GM23338 (cell line): ENCODE measurements around the gene CNOT6. TPM values are rescaled to one million over a fixed set of nuclear protein-coding genes. Genes with fewer than 3 reads are reported as not detected.

Experiments
- ATAC-seq: fragments of 200-7000 bp; cut with Tn5 transposase; 3 replicates; pipeline ENCODE4 v1.9.1; 2020
- DNase-seq: peaks from one replicate; pipeline ENCODE4 v3.0.0-alpha.2; 2015; ENCODE audit warnings: low spot score
- H2AFZ ChIP-seq: fragments of 200-600 bp; sonication (generic); 2 replicates; pipeline ENCODE4 v1.8.0; 2016; ENCODE audit warnings: antibody characterized with exemption, mild to moderate bottlenecking, moderate library complexity
- H3F3A ChIP-seq: fragments of 200-600 bp; sonication (generic); replicated peaks from 2 replicates; pipeline ENCODE4 v1.8.0; 2017; ENCODE audit warnings: antibody characterized with exemption, mixed run types, low read depth
- H3K27ac ChIP-seq: fragments of 200-600 bp; sonication (generic); 2 replicates; pipeline ENCODE4 v1.6.1; 2016; ENCODE audit warnings: low read depth
- H3K27me3 ChIP-seq: fragments of 200-600 bp; sonication (generic); 2 replicates; pipeline ENCODE4 v1.8.0; 2016; ENCODE audit warnings: mild to moderate bottlenecking, mixed run types, moderate library complexity; ENCODE audit not compliant: insufficient read depth
- H3K36me3 ChIP-seq: fragments of 200-600 bp; sonication (generic); 2 replicates; pipeline ENCODE4 v1.8.0; 2016; ENCODE audit warnings: mild to moderate bottlenecking; ENCODE audit not compliant: insufficient read depth
- H3K4me1 ChIP-seq: fragments of 200-600 bp; sonication (generic); 2 replicates; pipeline ENCODE4 v1.8.0; 2016; ENCODE audit warnings: mild to moderate bottlenecking, moderate library complexity; ENCODE audit not compliant: insufficient read depth
- H3K4me2 ChIP-seq: fragments of 200-600 bp; sonication (generic); 2 replicates; pipeline ENCODE4 v1.7.1; 2017; ENCODE audit warnings: mixed run types
- H3K4me3 ChIP-seq: fragments of 200-600 bp; sonication (generic); 2 replicates; pipeline ENCODE4 v1.6.1; 2016; ENCODE audit warnings: mixed run types
- H3K79me2 ChIP-seq: fragments of 200-600 bp; sonication (generic); replicated peaks from 2 replicates; pipeline ENCODE4 v1.8.0; 2017; ENCODE audit warnings: mild to moderate bottlenecking; ENCODE audit not compliant: insufficient read depth
- H3K9me2 ChIP-seq: fragments of 200-600 bp; sonication (generic); 2 replicates; pipeline ENCODE4 v1.8.0; 2017; ENCODE audit not compliant: insufficient read depth
- H4K20me1 ChIP-seq: fragments of 200-600 bp; sonication (generic); replicated peaks from 2 replicates; pipeline ENCODE4 v1.8.0; 2017; ENCODE audit warnings: mild to moderate bottlenecking; ENCODE audit not compliant: insufficient read depth
- H3K27ac Mint-ChIP-seq: 2 replicates; pipeline ENCODE4 v1.8.0; 2020; ENCODE audit warnings: inconsistent platforms, mild to moderate bottlenecking, moderate library complexity, mixed read lengths
- H3K27me3 Mint-ChIP-seq: 3 replicates; pipeline ENCODE4 v1.8.0; 2022; ENCODE audit warnings: low read depth, mild to moderate bottlenecking, moderate library complexity, mixed read lengths, inconsistent platforms; ENCODE audit not compliant: insufficient read depth, poor library complexity
- H3K36me3 Mint-ChIP-seq: 3 replicates; pipeline ENCODE4 v1.8.0; 2021; ENCODE audit warnings: low read depth, mild to moderate bottlenecking, inconsistent platforms, moderate library complexity, mixed read lengths
- H3K4me1 Mint-ChIP-seq: 3 replicates; pipeline ENCODE4 v1.8.0; 2020; ENCODE audit warnings: mild to moderate bottlenecking, inconsistent platforms, mixed read lengths
- H3K4me3 Mint-ChIP-seq: 3 replicates; pipeline ENCODE4 v1.8.0; 2021; ENCODE audit warnings: moderate library complexity, mild to moderate bottlenecking, inconsistent platforms, mixed read lengths
- H3K9me3 Mint-ChIP-seq: 3 replicates; pipeline ENCODE4 v1.8.0; 2020; ENCODE audit warnings: moderate library complexity, mild to moderate bottlenecking, inconsistent platforms, mixed read lengths
- CREB1 ChIP-seq: fragments of 250-450 bp; sonication (Bioruptor Pico); IDR thresholded peaks from 2 replicates; pipeline ENCODE4 v1.5.0; 2020; ENCODE audit warnings: low read depth, mild to moderate bottlenecking, moderate library complexity
- CTCF ChIP-seq, 2 experiments: fragments of 200-600 bp in 1 of 2; sonication (generic) in 1 of 2; conservative IDR thresholded peaks; 2 replicates each; pipeline versions ENCODE4 v1.5.1 to v1.6.1; 2016 to 2017; ENCODE audit warnings: antibody characterized with exemption in 2 of 2, low read depth in 2 of 2, mild to moderate bottlenecking in 2 of 2, moderate library complexity in 1 of 2
- EZH2phosphoT487 ChIP-seq: fragments of 200-600 bp; sonication (generic); IDR thresholded peaks from one replicate; pipeline ENCODE4 v1.8.1; 2018; ENCODE audit warnings: antibody characterized with exemption; ENCODE audit not compliant: unreplicated experiment
- POLR2AphosphoS5 ChIP-seq: IDR thresholded peaks from 2 replicates; pipeline ENCODE4 v1.6.1; 2016; ENCODE audit warnings: antibody characterized with exemption, low read depth
- STAT1 ChIP-seq: IDR thresholded peaks from one replicate; pipeline ENCODE4 v1.6.1; 2016; ENCODE audit warnings: antibody characterized with exemption; ENCODE audit not compliant: unreplicated experiment
- ZNF114 ChIP-seq: fragments of 250-450 bp; sonication (Bioruptor Pico); IDR thresholded peaks from 2 replicates; pipeline ENCODE4 v1.5.0; 2020; ENCODE audit warnings: mild to moderate bottlenecking, moderate library complexity
- ZNF331 ChIP-seq: fragments of 250-450 bp; sonication (Bioruptor Pico); IDR thresholded peaks from 2 replicates; pipeline ENCODE4 v1.5.0; 2020; ENCODE audit warnings: low read depth, mild to moderate bottlenecking, moderate library complexity
- ZNF462 ChIP-seq: fragments of 250-450 bp; sonication (Bioruptor Pico); IDR thresholded peaks from 2 replicates; pipeline ENCODE4 v1.5.0; 2020; ENCODE audit warnings: mild to moderate bottlenecking, moderate library complexity
- polyA plus RNA-seq: library from polyadenylated mRNA; unstranded; fragments of >200 nt; fragmentation: Nextera tagmentation; extraction: Ambion mirVana; gene quantifications from 2 replicates; pipeline ENCODE4 v1.2.1, GENCODE V29; 2016
- total RNA-seq: library from RNA; depleted of rRNA; stranded (reverse); fragments of >200 nt; shearing (Covaris generic); gene quantifications from 2 replicates; pipeline ENCODE4 v1.2.3, GENCODE V29; 2014
- TF ChIP-seq, protein P1 (sequence below): IDR thresholded peaks from one replicate; pipeline ENCODE4 v1.6.1; 2018; ENCODE audit warnings: antibody characterized with exemption; ENCODE audit not compliant: unreplicated experiment
- TF ChIP-seq, protein P2 (sequence below): IDR thresholded peaks from 2 replicates; pipeline ENCODE4 v1.6.1; 2016; ENCODE audit warnings: antibody characterized with exemption

Gene CNOT6
- total and polyA plus RNA-seq, 2 experiments from 2014 or later: 14.6 to 38.7 TPM

DNA sequence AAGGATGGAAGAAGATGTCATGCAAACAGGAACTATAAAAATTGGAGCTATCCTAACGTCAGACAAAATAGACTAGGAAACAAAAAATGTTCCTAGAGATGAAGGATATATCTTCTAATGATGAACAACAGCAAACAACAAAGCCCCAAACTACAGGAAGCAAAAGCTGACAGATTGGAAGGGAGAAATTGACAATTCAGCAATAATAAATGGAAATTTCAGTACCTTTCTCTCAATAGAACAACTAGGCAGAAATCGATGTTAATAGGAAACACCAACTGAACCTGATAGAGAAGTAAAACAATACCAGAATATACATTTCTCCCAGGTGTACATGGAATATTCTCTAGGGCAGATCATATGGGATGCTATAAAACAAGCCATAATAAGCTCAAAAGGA lies 89.6 kb downstream of the CNOT6 start:
- DNase-seq: no peak
- Histone ChIP-seq H3F3A (no peaks in the 10 kb centered on the region), H3K4me3 (no peak overlapping the region), H4K20me1 (no peaks in the 10 kb centered on the region), H3K36me3 (no peaks in the 10 kb centered on the region), H3K79me2 (no peaks in the 10 kb centered on the region), H3K9me2 (no peaks in the 10 kb centered on the region), H2AFZ (no peak overlapping the region), H3K27ac (no peak overlapping the region), H3K4me2 (no peak overlapping the region), H3K27me3 (peaks cover 8% of the 10 kb centered on the region), H3K4me1 (no peaks in the 10 kb centered on the region)
- TF ChIP-seq, protein P1, sequence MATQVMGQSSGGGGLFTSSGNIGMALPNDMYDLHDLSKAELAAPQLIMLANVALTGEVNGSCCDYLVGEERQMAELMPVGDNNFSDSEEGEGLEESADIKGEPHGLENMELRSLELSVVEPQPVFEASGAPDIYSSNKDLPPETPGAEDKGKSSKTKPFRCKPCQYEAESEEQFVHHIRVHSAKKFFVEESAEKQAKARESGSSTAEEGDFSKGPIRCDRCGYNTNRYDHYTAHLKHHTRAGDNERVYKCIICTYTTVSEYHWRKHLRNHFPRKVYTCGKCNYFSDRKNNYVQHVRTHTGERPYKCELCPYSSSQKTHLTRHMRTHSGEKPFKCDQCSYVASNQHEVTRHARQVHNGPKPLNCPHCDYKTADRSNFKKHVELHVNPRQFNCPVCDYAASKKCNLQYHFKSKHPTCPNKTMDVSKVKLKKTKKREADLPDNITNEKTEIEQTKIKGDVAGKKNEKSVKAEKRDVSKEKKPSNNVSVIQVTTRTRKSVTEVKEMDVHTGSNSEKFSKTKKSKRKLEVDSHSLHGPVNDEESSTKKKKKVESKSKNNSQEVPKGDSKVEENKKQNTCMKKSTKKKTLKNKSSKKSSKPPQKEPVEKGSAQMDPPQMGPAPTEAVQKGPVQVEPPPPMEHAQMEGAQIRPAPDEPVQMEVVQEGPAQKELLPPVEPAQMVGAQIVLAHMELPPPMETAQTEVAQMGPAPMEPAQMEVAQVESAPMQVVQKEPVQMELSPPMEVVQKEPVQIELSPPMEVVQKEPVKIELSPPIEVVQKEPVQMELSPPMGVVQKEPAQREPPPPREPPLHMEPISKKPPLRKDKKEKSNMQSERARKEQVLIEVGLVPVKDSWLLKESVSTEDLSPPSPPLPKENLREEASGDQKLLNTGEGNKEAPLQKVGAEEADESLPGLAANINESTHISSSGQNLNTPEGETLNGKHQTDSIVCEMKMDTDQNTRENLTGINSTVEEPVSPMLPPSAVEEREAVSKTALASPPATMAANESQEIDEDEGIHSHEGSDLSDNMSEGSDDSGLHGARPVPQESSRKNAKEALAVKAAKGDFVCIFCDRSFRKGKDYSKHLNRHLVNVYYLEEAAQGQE: no peak
- TF ChIP-seq ZNF114 (CRISPR knock-in tag) (no peak), ZNF462 (CRISPR knock-in tag) (no peak), ZNF331 (CRISPR knock-in tag) (no peak), CTCF (conservative IDR thresholded peaks at IDR 0.05; ENCODE audit: low read depth in 2 of 2) (no peak), POLR2AphosphoS5 (no peak), CREB1 (CRISPR knock-in tag) (no peak), EZH2phosphoT487 (no peak), STAT1 (no peak)
- TF ChIP-seq, protein P2, sequence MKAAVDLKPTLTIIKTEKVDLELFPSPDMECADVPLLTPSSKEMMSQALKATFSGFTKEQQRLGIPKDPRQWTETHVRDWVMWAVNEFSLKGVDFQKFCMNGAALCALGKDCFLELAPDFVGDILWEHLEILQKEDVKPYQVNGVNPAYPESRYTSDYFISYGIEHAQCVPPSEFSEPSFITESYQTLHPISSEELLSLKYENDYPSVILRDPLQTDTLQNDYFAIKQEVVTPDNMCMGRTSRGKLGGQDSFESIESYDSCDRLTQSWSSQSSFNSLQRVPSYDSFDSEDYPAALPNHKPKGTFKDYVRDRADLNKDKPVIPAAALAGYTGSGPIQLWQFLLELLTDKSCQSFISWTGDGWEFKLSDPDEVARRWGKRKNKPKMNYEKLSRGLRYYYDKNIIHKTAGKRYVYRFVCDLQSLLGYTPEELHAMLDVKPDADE: no peak
- Mint-ChIP-seq H3K4me1 (no peaks in the 10 kb centered on the region), H3K9me3 (no peaks in the 10 kb centered on the region), H3K27ac (no peak overlapping the region), H3K4me3 (no peak overlapping the region), H3K36me3 (no peaks in the 10 kb centered on the region), H3K27me3 (peaks cover 8% of the 10 kb centered on the region)
- ATAC-seq: no peak
